Uterus (tissue), 4 donors: Measurements from ENCODE around the gene CCDC157. TPM values are rescaled to one million over a fixed set of nuclear protein-coding genes. Genes with fewer than 3 reads are reported as not detected.

Experiments used
- DNase-seq, 2 donors: peaks; one replicate each; pipeline ENCODE4 v3.0.0-alpha.2; 2019 to 2020
- H3K27ac ChIP-seq, 2 donors: fragments of 200-600 bp; sonication (generic); 1 replicate in 1 of 2; 2 replicates in 1 of 2; pipeline ENCODE4 v1.5.1; 2016 to 2018
- H3K27me3 ChIP-seq, 2 donors: fragments of 200-600 bp; sonication (generic); one replicate each; pipeline ENCODE4 v1.5.1; 2018 to 2019; ENCODE audit warnings: control low read depth in 1 of 2
- H3K36me3 ChIP-seq, 2 donors: fragments of 200-600 bp; sonication (generic); one replicate each; pipeline ENCODE4 v1.5.1; 2019; ENCODE audit warnings: control low read depth in 1 of 2
- H3K4me1 ChIP-seq, 2 donors: fragments of 200-600 bp; sonication (generic); one replicate each; pipeline ENCODE4 v1.5.1; 2018 to 2019; ENCODE audit warnings: control low read depth in 1 of 2
- H3K4me3 ChIP-seq, 2 donors: fragments of 200-600 bp; sonication (generic); 1 replicate in 1 of 2; 2 replicates in 1 of 2; pipeline ENCODE4 v1.5.1; 2018 to 2019; ENCODE audit warnings: mild to moderate bottlenecking in 1 of 2
- H3K9me3 ChIP-seq, 2 donors: fragments of 200-600 bp; sonication (generic); one replicate each; pipeline ENCODE4 v1.5.1; 2019; ENCODE audit warnings: control low read depth in 1 of 2
- CTCF ChIP-seq, 4 experiments: fragments of 200-600 bp in 2 of 4; fragments of 450-650 bp in 2 of 4; sonication (generic) in 2 of 4; IDR thresholded peaks; one replicate each; pipeline ENCODE4 v1.5.1; 2016 to 2019; ENCODE audit warnings: antibody characterized with exemption in 4 of 4, mild to moderate bottlenecking in 2 of 4, moderate library complexity in 1 of 4
- POLR2A ChIP-seq, 2 donors: fragments of 450-650 bp; IDR thresholded peaks; one replicate each; pipeline ENCODE4 v1.6.1; 2016; ENCODE audit warnings: antibody characterized with exemption in 2 of 2, mild to moderate bottlenecking in 1 of 2, moderate library complexity in 1 of 2
- intact Hi-C: fragments of 100-400 bp; cut with DNase I; formaldehyde crosslinking; loops from one replicate; pipeline ENCODE4 v1.15.1; 2023; ENCODE audit warnings: low total_unique reads
- total RNA-seq, 4 donors: library from RNA; depleted of rRNA in 3 of 4; stranded (reverse); fragments of >200 nt in 3 of 4; gene quantifications; one replicate each; pipeline versions ENCODE4 v1.1.0 to v1.2.4, GENCODE V29; 2014 to 2023
- donor health status: DM: yes; HTN: yes; CAD: no.

The CCDC157 gene
- total RNA-seq, 4 donors from 2014 or later: 2.9 to 6.8 (median 4.6) TPM; not detected in 1

DNA sequence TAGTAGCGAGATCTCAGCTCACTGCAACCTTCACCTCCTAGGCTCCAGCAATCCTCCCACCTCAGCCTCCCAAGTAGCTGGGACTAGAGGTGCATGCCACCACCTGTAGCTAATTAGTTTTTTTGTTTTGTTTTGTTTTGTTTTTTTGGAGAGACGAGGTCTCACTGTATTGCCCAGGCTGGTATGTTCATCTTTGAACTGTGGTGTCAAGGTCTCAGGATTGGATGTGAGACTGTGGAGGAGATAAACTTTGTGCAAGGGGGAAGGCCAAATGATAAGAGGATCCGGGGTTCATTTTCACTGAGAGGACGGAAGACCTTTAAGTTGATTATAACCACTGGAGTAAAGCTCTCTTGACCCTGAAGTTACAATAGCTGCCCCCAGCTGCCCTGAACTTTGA lies 48.9 kb downstream of the CCDC157 start:
- Histone ChIP-seq H3K36me3 (no peaks in the 10 kb centered on the region), H3K4me3 (no peak overlapping the region), H3K27me3 (no peaks in the 10 kb centered on the region), H3K4me1 (no peaks in the 10 kb centered on the region), H3K27ac (no peak overlapping the region), H3K9me3 (no peaks in the 10 kb centered on the region)
- no peak for DNase-seq
- no peak for TF ChIP-seq CTCF (IDR thresholded peaks at IDR 0.05)
- TF ChIP-seq POLR2A (IDR thresholded peaks at IDR 0.05): no peak
- intact Hi-C loops: no loop called here

- Histone ChIP-seq H3K27ac (no peak overlapping the region), H3K36me3 (no peaks in the 10 kb centered on the region), H3K9me3 (no peaks in the 10 kb centered on the region), H3K4me1 (no peaks in the 10 kb centered on the region), H3K4me3 (no peak overlapping the region), H3K27me3 (no peaks in the 10 kb centered on the region)
- no peak for TF ChIP-seq POLR2A (IDR thresholded peaks at IDR 0.05)
- intact Hi-C loops: no loop called here
- no peak for DNase-seq
Measured at GRCh38 chr22:30406400-30406799, 49.6 kb downstream of the CCDC157 start.

GRCh38 chr22:30408388-30409102 lies 51.7 kb downstream of the CCDC157 start:
- no peaks in the 10 kb centered on the region for H3K9me3 ChIP-seq
- H3K36me3 ChIP-seq: no peaks in the 10 kb centered on the region
- H3K4me1 ChIP-seq: no peaks in the 10 kb centered on the region
- no peak overlapping the region for H3K4me3 ChIP-seq
- intact Hi-C loops: no loop called here
- no peaks in the 10 kb centered on the region for H3K27me3 ChIP-seq
- TF ChIP-seq CTCF (IDR thresholded peaks at IDR 0.05): no peak
- no peak for TF ChIP-seq POLR2A (IDR thresholded peaks at IDR 0.05)
- DNase-seq: no peak
- no peak overlapping the region for H3K27ac ChIP-seq

DNA sequence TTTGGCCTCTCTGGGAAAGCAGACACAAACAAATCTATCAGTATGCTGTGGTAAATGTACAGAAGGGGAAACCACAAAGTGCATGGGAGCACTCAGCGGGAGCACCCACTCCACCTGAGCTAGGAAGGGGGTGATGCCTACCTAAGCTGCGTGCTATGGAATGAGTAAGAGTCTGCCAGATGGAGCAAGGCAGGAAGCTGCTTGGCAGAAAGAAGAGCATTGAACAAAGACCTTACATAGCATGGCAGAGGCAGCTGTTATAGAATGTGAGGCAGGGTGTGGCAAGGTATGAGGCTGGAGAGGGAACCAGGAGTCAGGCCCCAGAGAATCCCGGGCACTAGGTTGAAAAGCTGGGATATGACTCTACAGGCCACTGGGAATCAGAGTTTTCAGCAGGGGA lies 55.0 kb downstream of the CCDC157 start:
- Histone ChIP-seq H3K36me3 (no peaks in the 10 kb centered on the region), H3K27ac (no peak overlapping the region), H3K4me1 (no peaks in the 10 kb centered on the region), H3K4me3 (no peak overlapping the region), H3K27me3 (no peaks in the 10 kb centered on the region), H3K9me3 (no peaks in the 10 kb centered on the region)
- TF ChIP-seq POLR2A (IDR thresholded peaks at IDR 0.05) (no peak), CTCF (IDR thresholded peaks at IDR 0.05) (no peak)
- DNase-seq: no peak
- intact Hi-C loops: no loop called here

DNA sequence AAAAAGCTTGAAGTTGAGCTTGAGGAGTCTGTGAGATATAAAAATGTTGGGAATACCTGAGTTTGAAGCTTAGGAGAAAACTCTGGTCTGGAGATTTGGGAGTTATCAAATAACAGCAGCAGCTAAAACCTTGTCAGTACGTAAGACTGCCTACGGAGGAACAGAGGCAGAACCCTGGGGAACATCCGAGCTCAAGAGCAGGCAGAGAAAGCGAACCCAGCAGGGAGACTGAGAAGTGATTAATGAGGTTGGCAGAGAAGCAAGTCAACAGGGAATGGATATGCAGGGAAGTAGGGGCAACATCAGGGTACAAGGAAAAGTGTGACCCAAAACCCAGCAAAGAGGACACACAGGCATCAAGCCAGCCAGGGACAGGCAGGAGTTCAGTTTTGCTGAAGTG lies 56.2 kb downstream of the CCDC157 start:
- no peak overlapping the region for H3K4me3 ChIP-seq
- no peaks in the 10 kb centered on the region for H3K4me1 ChIP-seq
- no peak for DNase-seq
- H3K27ac ChIP-seq: no peak overlapping the region
- no peaks in the 10 kb centered on the region for H3K9me3 ChIP-seq
- H3K36me3 ChIP-seq: no peaks in the 10 kb centered on the region
- intact Hi-C loops: no loop called here
- H3K27me3 ChIP-seq: no peaks in the 10 kb centered on the region
- TF ChIP-seq CTCF (IDR thresholded peaks at IDR 0.05) (no peak), POLR2A (IDR thresholded peaks at IDR 0.05) (no peak)
